IMR-90 (cell line): ENCODE measurements around the gene NFKBIA. TPM values are rescaled to one million over a fixed set of nuclear protein-coding genes. Genes with fewer than 3 reads are reported as not detected.

Source experiments
- ATAC-seq: fragments of 200-7000 bp; cut with Tn5 transposase; 2 replicates; pipeline ENCODE4 v1.9.1; 2020; ENCODE audit warnings: low read depth, mild to moderate bottlenecking, moderate library complexity
- BruUV-seq: library from RNA; stranded (reverse); fragments of 400-500 nt; replicated peaks from 2 replicates; lab custom pipeline; 2021; lab: Mats Ljungman, UMichigan
- CTCF ChIA-PET: fragments of 300-600 bp; formaldehyde crosslinking; extraction: SDS; loops from one replicate; lab custom pipeline; 2021; ENCODE audit warnings: antibody characterized with exemption; lab: Yijun Ruan, JAX
- POLR2A ChIA-PET: fragments of 300-600 bp; sonication (Branson Sonifier 250); formaldehyde crosslinking; loops from one replicate; lab custom pipeline; 2022; ENCODE audit warnings: antibody characterized with exemption; ENCODE audit not compliant: unreplicated experiment; lab: Charles Lee
- DNase-seq: peaks from one replicate; pipeline ENCODE4 v3.0.0; 2013
- H2AFZ ChIP-seq: replicated peaks from 2 replicates; pipeline ENCODE3; 2013; ENCODE audit warnings: low read length, mild to moderate bottlenecking; ENCODE audit not compliant: poor library complexity
- H2AK5ac ChIP-seq: 2 replicates; pipeline ENCODE4 v1.6.1; 2013; ENCODE audit warnings: low read depth, low read length, inconsistent platforms
- H2AK9ac ChIP-seq: replicated peaks from 2 replicates; pipeline ENCODE3; 2013; ENCODE audit warnings: mild to moderate bottlenecking, low read depth, low read length, moderate library complexity; ENCODE audit not compliant: poor library complexity
- H2BK120ac ChIP-seq: 2 replicates; pipeline ENCODE4 v1.6.1; 2013; ENCODE audit warnings: low read depth, low read length, inconsistent platforms
- H2BK15ac ChIP-seq: 3 replicates; pipeline ENCODE4 v1.6.1; 2013; ENCODE audit warnings: low read depth, low read length, inconsistent platforms
- H2BK20ac ChIP-seq: 2 replicates; pipeline ENCODE4 v1.6.1; 2013; ENCODE audit warnings: low read depth, mild to moderate bottlenecking, inconsistent platforms, low read length, moderate library complexity
- H2BK5ac ChIP-seq: 2 replicates; pipeline ENCODE4 v1.6.1; 2013; ENCODE audit warnings: mild to moderate bottlenecking, low read depth, low read length, inconsistent platforms; ENCODE audit not compliant: poor library complexity, severe bottlenecking
- H3K14ac ChIP-seq: replicated peaks from 2 replicates; pipeline ENCODE4 v1.6.1; 2013; ENCODE audit warnings: low read depth, low read length, inconsistent platforms
- H3K18ac ChIP-seq: 2 replicates; pipeline ENCODE4 v1.6.1; 2013; ENCODE audit warnings: low read depth, low read length, control low read depth
- H3K23ac ChIP-seq: 2 replicates; pipeline ENCODE4 v1.6.1; 2013; ENCODE audit warnings: low read depth, low read length, inconsistent platforms
- H3K27ac ChIP-seq: 2 replicates; pipeline ENCODE4 v1.5.1; 2013; ENCODE audit warnings: mild to moderate bottlenecking, control low read depth, low read length; ENCODE audit not compliant: insufficient read depth
- H3K27me3 ChIP-seq: 2 replicates; pipeline ENCODE4 v1.6.1; 2013; ENCODE audit warnings: low read length; ENCODE audit not compliant: control insufficient read depth, insufficient read depth
- H3K36me3 ChIP-seq: 2 replicates; pipeline ENCODE4 v1.6.1; 2013; ENCODE audit warnings: low read length, mixed read lengths; ENCODE audit not compliant: control insufficient read depth, insufficient read depth
- H3K4ac ChIP-seq: 2 replicates; pipeline ENCODE4 v1.6.1; 2013; ENCODE audit warnings: low read depth, low read length, inconsistent platforms
- H3K4me1 ChIP-seq: 2 replicates; pipeline ENCODE4 v1.6.1; 2013; ENCODE audit warnings: low read length, mixed read lengths; ENCODE audit not compliant: control insufficient read depth, insufficient read depth
- H3K4me2 ChIP-seq: 2 replicates; pipeline ENCODE4 v1.6.1; 2013; ENCODE audit warnings: low read depth, mild to moderate bottlenecking, control low read depth, low read length, moderate library complexity
- H3K4me3 ChIP-seq: 2 replicates; pipeline ENCODE4 v1.5.1; 2013; ENCODE audit warnings: low read depth, mild to moderate bottlenecking, control low read depth, low read length, moderate library complexity; ENCODE audit not compliant: insufficient read depth
- H3K56ac ChIP-seq: 2 replicates; pipeline ENCODE4 v1.6.1; 2013; ENCODE audit warnings: low read length, inconsistent platforms; ENCODE audit not compliant: insufficient read depth; ENCODE audit errors: extremely low read depth
- H3K79me1 ChIP-seq, 2 experiments: 2 replicates each; pipeline ENCODE4 v1.6.1; 2013; ENCODE audit warnings: low read length in 2 of 2, inconsistent platforms in 1 of 2, low read depth in 1 of 2
- H3K9ac ChIP-seq: 2 replicates; pipeline ENCODE4 v1.6.1; 2013; ENCODE audit warnings: low read depth, low read length, control low read depth
- H3K9me1 ChIP-seq: 2 replicates; pipeline ENCODE4 v1.6.1; 2013; ENCODE audit warnings: low read length, inconsistent platforms; ENCODE audit not compliant: insufficient read depth
- H3K9me3 ChIP-seq: 2 replicates; pipeline ENCODE4 v1.6.1; 2013; ENCODE audit warnings: low read length; ENCODE audit not compliant: control insufficient read depth, insufficient read depth
- H4K20me1 ChIP-seq: 2 replicates; pipeline ENCODE4 v1.6.1; 2013; ENCODE audit warnings: low read length, inconsistent platforms; ENCODE audit not compliant: insufficient read depth
- H4K5ac ChIP-seq: 2 replicates; pipeline ENCODE4 v1.6.1; 2013; ENCODE audit warnings: mild to moderate bottlenecking, low read depth, low read length, control low read depth
- H4K8ac ChIP-seq, 2 experiments: 2 replicates each; pipeline ENCODE4 v1.6.1; 2013; ENCODE audit warnings: low read depth in 2 of 2, low read length in 2 of 2, control low read depth in 1 of 2, inconsistent platforms in 1 of 2
- H4K91ac ChIP-seq: 2 replicates; pipeline ENCODE4 v1.6.1; 2013; ENCODE audit warnings: low read depth, low read length, inconsistent platforms; ENCODE audit not compliant: insufficient read depth
- BHLHE40 ChIP-seq: fragments of 150-350 bp; IDR thresholded peaks from 2 replicates; pipeline ENCODE4 v1.6.1; 2016; ENCODE audit warnings: mild to moderate bottlenecking, low read depth, low read length
- CEBPB ChIP-seq: IDR thresholded peaks from 2 replicates; pipeline ENCODE4 v1.6.1; 2012; ENCODE audit warnings: low read depth, low read length, improper control_type of control experiment
- CHD1 ChIP-seq: IDR thresholded peaks from 2 replicates; pipeline ENCODE4 v1.6.1; 2012; ENCODE audit warnings: low read depth, low read length, improper control_type of control experiment
- ELK1 ChIP-seq: fragments of 150-350 bp; IDR thresholded peaks from 2 replicates; pipeline ENCODE4 v1.6.1; 2016; ENCODE audit warnings: low read depth, mild to moderate bottlenecking, low read length, moderate library complexity, borderline replicate concordance
- MAFK ChIP-seq: IDR thresholded peaks from 2 replicates; pipeline ENCODE4 v1.6.1; 2012; ENCODE audit warnings: low read depth, low read length, improper control_type of control experiment
- RAD21 ChIP-seq: IDR thresholded peaks from 2 replicates; pipeline ENCODE4 v1.6.1; 2012; ENCODE audit warnings: low read length, improper control_type of control experiment
- RCOR1 ChIP-seq: IDR thresholded peaks from 2 replicates; pipeline ENCODE4 v1.6.1; 2012; ENCODE audit warnings: mild to moderate bottlenecking, low read length, improper control_type of control experiment; ENCODE audit not compliant: insufficient replicate concordance
- USF2 ChIP-seq: fragments of 150-350 bp; IDR thresholded peaks from 2 replicates; pipeline ENCODE4 v1.6.1; 2017; ENCODE audit warnings: mild to moderate bottlenecking, antibody characterized with exemption, low read length, low read depth
- WGBS, 2 experiments: methylation state at CpG; one replicate each; pipeline versions ENCODE4 v1.1.5 to v1.1.7; 2013; ENCODE audit warnings: missing lambda C conversion rate in 2 of 2; ENCODE audit not compliant: insufficient read length in 1 of 2; ENCODE audit errors: extremely low coverage in 2 of 2; 5-methylcytosine and 5-hydroxymethylcytosine counted together
- dilution Hi-C: fragments of 300-500 bp; cut with HindIII; formaldehyde crosslinking; loops from one replicate; pipeline ENCODE4 v1.14.3; 2018; ENCODE audit warnings: low sequenced_read_pairs; ENCODE audit not compliant: unreplicated experiment
- in situ Hi-C: fragments of 300-500 bp; cut with MboI; formaldehyde crosslinking; loops from 3 replicates; pipeline ENCODE4 v1.14.3; 2019; ENCODE audit warnings: low sequenced_read_pairs, inconsistent platforms, mixed read lengths
- intact Hi-C: fragments of 100-400 bp; cut with micrococcal nuclease; formaldehyde crosslinking; loops from 2 replicates; pipeline ENCODE4 v1.10.0; 2022
- polyA plus RNA-seq, 3 experiments: library from polyadenylated mRNA; depleted of rRNA; stranded (reverse); fragments of >200 nt; gene quantifications; 2 replicates each; pipeline ENCODE4 v1.2.3, GENCODE V29; 2012; ENCODE audit warnings: low replicate concordance in 1 of 3
- total RNA-seq: library from RNA; depleted of rRNA; stranded (reverse); fragments of >200 nt; gene quantifications from 2 replicates; pipeline ENCODE4 v1.2.3, GENCODE V29; 2012

Gene NFKBIA
- total and polyA plus RNA-seq, 2 of the 4 experiments (the other 2 are of a cell fraction), result 71.1 to 97.1 TPM

GRCh38 chr14:35446450-35446849 lies 41.9 kb upstream of the NFKBIA start:
- no peak overlapping the region for H2AFZ ChIP-seq
- no peaks in the 10 kb centered on the region for H3K9me1 ChIP-seq
- H3K4me2 ChIP-seq, result no peak overlapping the region
- ChIA-PET POLR2A (no interaction called here), CTCF (no interaction called here)
- H3K56ac ChIP-seq, result no peak overlapping the region
- H3K4me1 ChIP-seq, result no peaks in the 10 kb centered on the region
- no peak overlapping the region for H2BK5ac ChIP-seq
- peaks cover 2% of the 10 kb centered on the region; the same call in 1 of the 2 replicates for H3K9me3 ChIP-seq
- no peak overlapping the region for H3K4me3 ChIP-seq
- H4K5ac ChIP-seq, result no peak overlapping the region
- no peaks in the 10 kb centered on the region for H3K36me3 ChIP-seq
- H3K23ac ChIP-seq, result no peak overlapping the region
- no peak overlapping the region for H3K18ac ChIP-seq
- no peak overlapping the region for H4K8ac ChIP-seq
- no peak overlapping the region for H4K91ac ChIP-seq
- no peak overlapping the region for H3K9ac ChIP-seq
- no peak overlapping the region for H3K14ac ChIP-seq
- TF ChIP-seq RCOR1, result no peak
- no peak for TF ChIP-seq RAD21
- no peak for TF ChIP-seq CHD1
- no peak for TF ChIP-seq USF2
- no peak for TF ChIP-seq MAFK
- TF ChIP-seq BHLHE40, result no peak
- TF ChIP-seq ELK1, result no peak
- TF ChIP-seq CEBPB, result no peak
- 80% methylated on average over 1 of the region's 1 CpG; no CpG with 5 or more reads in 1 of the 2 experiments for WGBS, 2 experiments
- no peak overlapping the region for H2BK20ac ChIP-seq
- no peak overlapping the region for H2AK5ac ChIP-seq
- 0 out of 2 replicates have a peak, but pooled peaks cover 1% of the 10 kb centered on the region for H3K27me3 ChIP-seq
- H3K27ac ChIP-seq, result no peak overlapping the region
- ATAC-seq (no peak), DNase-seq (no peak)
- in situ Hi-C loops, result loop anchor here (10.0 kb wide), 1 partner anchor 348 kb away; no protein-coding TSS in a partner anchor
- H4K20me1 ChIP-seq, result no peaks in the 10 kb centered on the region
- no peaks in the 10 kb centered on the region for H3K79me1 ChIP-seq
- no peak overlapping the region for H2BK15ac ChIP-seq
- dilution Hi-C loops, result loop anchor here (25.0 kb wide), 1 partner anchor 241 kb away; no protein-coding TSS in a partner anchor
- BruUV-seq, result no TSS peak
- intact Hi-C loops, result no loop called here
- H2AK9ac ChIP-seq, result no peak overlapping the region
- H2BK120ac ChIP-seq, result no peak overlapping the region
- no peak overlapping the region for H3K4ac ChIP-seq
